ENCODE data around the gene SPRED3. TPM values are rescaled to one million over a fixed set of nuclear protein-coding genes. Genes with fewer than 3 reads are reported as not detected.
"Not testable (repeated sequence)": the region's sequence is repeated elsewhere in the genome, so short reads cannot be mapped to it uniquely, and the experiment has no call there.

Gene SPRED3
- total and polyA plus RNA-seq, 7 experiments from 2014 or later = 0.12 to 2.9 (median 2.6) TPM

- no peaks in the 10 kb centered on the region for H3K4me1 ChIP-seq (ENCODE audit: control insufficient read depth in 2 of 2, insufficient read depth in 2 of 2, low read length in 2 of 2)
- peaks cover 0 to 8% (median 3%) of the 10 kb centered on the region in 5 donors for H3K36me3 Mint-ChIP-seq
- DNase-seq (no peak), ATAC-seq (no peak)
- H3K4me3 ChIP-seq (ENCODE audit: low read length) = no peak overlapping the region
- ChIA-PET POLR2A (no interaction called here), CTCF (no interaction called here)
- no peaks in the 10 kb centered on the region for H3K9me3 Mint-ChIP-seq
- H3K27me3 Mint-ChIP-seq = no peaks in the 10 kb centered on the region
- no peak overlapping the region for H3K27ac ChIP-seq (ENCODE audit: low read depth, low read length)
- no peak overlapping the region for H3K4me3 Mint-ChIP-seq
- intact Hi-C loops (cut with micrococcal nuclease) = no loop called here
- H3K9me3 ChIP-seq (ENCODE audit: control insufficient read depth in 2 of 3, low read length in 3 of 3) = no peaks in the 10 kb centered on the region
- no peak overlapping the region for H3K27ac Mint-ChIP-seq
- peaks cover 0 to 5% (median 0%) of the 10 kb centered on the region in 7 donors for H3K4me1 Mint-ChIP-seq
- H3K27me3 ChIP-seq (ENCODE audit: control insufficient read depth in 2 of 2, insufficient read depth in 2 of 2, low read length in 2 of 2) = no peaks in the 10 kb centered on the region
- peaks cover 0 to 21% (median 0%) of the 10 kb centered on the region in 3 experiments for H3K36me3 ChIP-seq (ENCODE audit: control insufficient read depth in 2 of 3, insufficient read depth in 3 of 3, low read length in 3 of 3)
Measured at GRCh38 chr19:38411041-38411712, 22.7 kb downstream of the SPRED3 start.

- CTCF ChIA-PET = interaction anchor here (0.7 kb wide), 1 partner anchor 223 kb away, joined by 3 read pairs; no protein-coding TSS in a partner anchor
- H3K9me3 ChIP-seq (ENCODE audit: control insufficient read depth in 2 of 3, low read length in 3 of 3); H3K4me3 ChIP-seq (ENCODE audit: low read length); H3K27ac Mint-ChIP-seq; H3K27ac ChIP-seq (ENCODE audit: low read depth, low read length); H3K27me3 Mint-ChIP-seq; H3K36me3 Mint-ChIP-seq; DNase-seq; H3K9me3 Mint-ChIP-seq; H3K27me3 ChIP-seq (ENCODE audit: control insufficient read depth in 2 of 2, insufficient read depth in 2 of 2, low read length in 2 of 2); H3K4me1 Mint-ChIP-seq; ATAC-seq; H3K4me3 Mint-ChIP-seq; POLR2A ChIA-PET; intact Hi-C loops (cut with micrococcal nuclease); H3K4me1 ChIP-seq (ENCODE audit: control insufficient read depth in 2 of 2, insufficient read depth in 2 of 2, low read length in 2 of 2): not testable (repeated sequence)
- peaks cover 0 to 16% (median 0%) of the 10 kb centered on the region in 3 experiments for H3K36me3 ChIP-seq (ENCODE audit: control insufficient read depth in 2 of 3, insufficient read depth in 3 of 3, low read length in 3 of 3)
Measured at GRCh38 chr19:38411898-38412297, 23.4 kb downstream of the SPRED3 start.

- H3K27ac Mint-ChIP-seq = peak overlapping the region in 1 of 9 donors; percentile 67
- no peaks in the 10 kb centered on the region for H3K9me3 ChIP-seq (ENCODE audit: control insufficient read depth in 2 of 3, low read length in 3 of 3)
- H3K27me3 ChIP-seq (ENCODE audit: control insufficient read depth in 2 of 2, insufficient read depth in 2 of 2, low read length in 2 of 2) = no peaks in the 10 kb centered on the region
- no peak for ATAC-seq
- H3K4me3 ChIP-seq (ENCODE audit: low read length) = no peak overlapping the region
- ChIA-PET POLR2A (no interaction called here), CTCF (interaction anchor here (0.7 kb wide), 1 partner anchor 222 kb away, joined by 3 read pairs; no protein-coding TSS in a partner anchor)
- intact Hi-C loops (cut with micrococcal nuclease) = no loop called here
- DNase-seq = no peak
- no peaks in the 10 kb centered on the region for H3K27me3 Mint-ChIP-seq
- peaks cover 0 to 4% (median 3%) of the 10 kb centered on the region in 5 donors for H3K36me3 Mint-ChIP-seq
- H3K27ac ChIP-seq (ENCODE audit: low read depth, low read length) = no peak overlapping the region
- peaks cover 6 to 13% (median 8%) of the 10 kb centered on the region in 7 donors for H3K4me1 Mint-ChIP-seq
- no peak overlapping the region for H3K4me3 Mint-ChIP-seq
- peaks cover 0 to 11% (median 0%) of the 10 kb centered on the region in 3 experiments for H3K36me3 ChIP-seq (ENCODE audit: control insufficient read depth in 2 of 3, insufficient read depth in 3 of 3, low read length in 3 of 3)
- peaks cover 2 to 5% of the 10 kb centered on the region in 2 donors for H3K4me1 ChIP-seq (ENCODE audit: control insufficient read depth in 2 of 2, insufficient read depth in 2 of 2, low read length in 2 of 2)
- no peaks in the 10 kb centered on the region for H3K9me3 Mint-ChIP-seq
Measured at GRCh38 chr19:38412491-38412890, 24.0 kb downstream of the SPRED3 start.

DNA sequence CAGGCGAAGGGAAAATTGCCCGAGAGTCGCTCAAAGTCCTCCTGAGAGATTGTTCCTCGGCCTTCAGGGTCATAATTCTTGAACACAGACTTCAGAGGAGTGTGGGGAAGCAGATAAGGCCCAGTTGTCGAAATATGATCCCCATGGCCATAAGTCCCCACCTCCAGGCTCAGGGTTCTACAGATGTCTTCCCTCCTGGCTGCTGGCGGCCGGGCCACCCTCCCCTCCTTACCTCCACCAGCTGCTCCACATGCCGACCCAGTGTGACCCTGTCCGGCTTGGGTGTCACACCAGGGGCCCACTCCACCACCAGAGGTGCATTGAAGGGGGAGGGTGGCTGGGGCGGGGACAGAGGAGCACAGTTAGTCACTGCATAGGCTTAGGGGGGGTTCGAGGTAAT is 24.5 kb downstream of the SPRED3 start:
- Mint-ChIP-seq H3K9me3 (no peaks in the 10 kb centered on the region), H3K4me1 (peaks cover 11 to 18% (median 12%) of the 10 kb centered on the region in 7 donors), H3K4me3 (no peak overlapping the region), H3K27me3 (no peaks in the 10 kb centered on the region), H3K27ac (no peak overlapping the region), H3K36me3 (peaks cover 0 to 3% (median 3%) of the 10 kb centered on the region in 5 donors)
- DNase-seq (no peak), ATAC-seq (no peak)
- H3K36me3 ChIP-seq (ENCODE audit: control insufficient read depth in 2 of 3, insufficient read depth in 3 of 3, low read length in 3 of 3) = peaks cover 0 to 9% (median 0%) of the 10 kb centered on the region in 3 experiments
- H3K27ac ChIP-seq (ENCODE audit: low read depth, low read length) = no peak overlapping the region
- no peaks in the 10 kb centered on the region for H3K9me3 ChIP-seq (ENCODE audit: control insufficient read depth in 2 of 3, low read length in 3 of 3)
- POLR2A ChIA-PET = interaction anchor here (1.6 kb wide), 1 partner anchor 10 kb away, joined by 5 read pairs; the partner anchor contains the start of gene FAM98C
- H3K27me3 ChIP-seq (ENCODE audit: control insufficient read depth in 2 of 2, insufficient read depth in 2 of 2, low read length in 2 of 2) = no peaks in the 10 kb centered on the region
- CTCF ChIA-PET = no interaction called here
- peaks cover 7 to 8% of the 10 kb centered on the region in 2 donors for H3K4me1 ChIP-seq (ENCODE audit: control insufficient read depth in 2 of 2, insufficient read depth in 2 of 2, low read length in 2 of 2)
- intact Hi-C loops (cut with micrococcal nuclease) = no loop called here
- H3K4me3 ChIP-seq (ENCODE audit: low read length) = no peak overlapping the region

DNA sequence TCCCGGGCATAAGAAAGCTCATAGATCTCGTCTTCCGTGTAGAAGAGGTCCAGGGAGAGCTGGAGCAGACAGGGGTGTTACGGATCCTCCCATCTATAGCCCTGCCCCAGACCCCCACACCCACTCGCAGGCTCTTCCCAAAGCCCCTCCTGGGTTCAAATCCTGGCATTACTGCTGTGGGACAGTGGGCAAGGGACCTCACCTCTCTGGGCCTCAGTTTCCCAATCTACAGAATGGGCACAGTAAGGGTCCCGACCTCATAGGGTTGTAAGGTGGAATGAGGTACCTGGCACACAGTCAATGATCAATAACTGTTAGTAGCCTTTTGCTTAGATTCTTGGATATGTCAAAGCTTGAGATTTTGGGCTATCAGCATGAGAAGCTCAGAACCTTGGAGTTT is 24.9 kb downstream of the SPRED3 start:
- peaks cover 14 to 20% (median 16%) of the 10 kb centered on the region in 7 donors for H3K4me1 Mint-ChIP-seq
- no peak overlapping the region for H3K4me3 Mint-ChIP-seq
- intact Hi-C loops (cut with micrococcal nuclease) = no loop called here
- Histone ChIP-seq H3K9me3 (ENCODE audit: control insufficient read depth in 2 of 3, low read length in 3 of 3) (no peaks in the 10 kb centered on the region), H3K36me3 (ENCODE audit: control insufficient read depth in 2 of 3, insufficient read depth in 3 of 3, low read length in 3 of 3) (peaks cover 0 to 8% (median 0%) of the 10 kb centered on the region in 3 experiments), H3K4me1 (ENCODE audit: control insufficient read depth in 2 of 2, insufficient read depth in 2 of 2, low read length in 2 of 2) (peaks cover 11 to 12% of the 10 kb centered on the region in 2 donors), H3K4me3 (ENCODE audit: low read length) (no peak overlapping the region), H3K27ac (ENCODE audit: low read depth, low read length) (no peak overlapping the region), H3K27me3 (ENCODE audit: control insufficient read depth in 2 of 2, insufficient read depth in 2 of 2, low read length in 2 of 2) (no peaks in the 10 kb centered on the region)
- ChIA-PET CTCF (no interaction called here), POLR2A (interaction anchor here (1.6 kb wide), 1 partner anchor 10 kb away, joined by 5 read pairs; the partner anchor contains the start of gene FAM98C)
- ATAC-seq = no peak
- no peak for DNase-seq
- no peak overlapping the region for H3K27ac Mint-ChIP-seq
- H3K27me3 Mint-ChIP-seq = no peaks in the 10 kb centered on the region
- no peaks in the 10 kb centered on the region for H3K9me3 Mint-ChIP-seq
- H3K36me3 Mint-ChIP-seq = peaks cover 0 to 3% (median 2%) of the 10 kb centered on the region in 5 donors

GRCh38 chr19:38417146-38417543 is 28.6 kb downstream of the SPRED3 start:
- H3K27ac ChIP-seq (ENCODE audit: low read depth, low read length) = no peak overlapping the region
- peaks cover 12 to 13% of the 10 kb centered on the region in 2 donors for H3K4me1 ChIP-seq (ENCODE audit: control insufficient read depth in 2 of 2, insufficient read depth in 2 of 2, low read length in 2 of 2)
- peak overlapping the region; percentile 55 for H3K4me3 ChIP-seq (ENCODE audit: low read length)
- H3K9me3 ChIP-seq (ENCODE audit: control insufficient read depth in 2 of 3, low read length in 3 of 3) = no peaks in the 10 kb centered on the region
- Mint-ChIP-seq H3K27ac (peak overlapping the region; percentile 17 to 82 (median 71)), H3K4me1 (peaks cover 20 to 23% (median 22%) of the 10 kb centered on the region in 7 donors), H3K27me3 (peaks cover 0 to 2% (median 0%) of the 10 kb centered on the region in 5 donors), H3K4me3 (peak overlapping the region; percentile 83 to 96 (median 86)), H3K9me3 (no peaks in the 10 kb centered on the region), H3K36me3 (no peaks in the 10 kb centered on the region)
- intact Hi-C loops (cut with micrococcal nuclease) = loop anchor here in 1 of 2 donors (1.0 kb wide), 1 partner anchor 14 kb away; the partner anchor contains the start of gene FAM98C
- H3K27me3 ChIP-seq (ENCODE audit: control insufficient read depth in 2 of 2, insufficient read depth in 2 of 2, low read length in 2 of 2) = no peaks in the 10 kb centered on the region
- POLR2A ChIA-PET = no interaction called here
- ATAC-seq = no peak
- no peak for DNase-seq
- CTCF ChIA-PET = no interaction called here
- no peaks in the 10 kb centered on the region for H3K36me3 ChIP-seq (ENCODE audit: control insufficient read depth in 2 of 3, insufficient read depth in 3 of 3, low read length in 3 of 3)

Measured in naive thymus-derived CD4-positive, alpha-beta T cell (primary cell).